ENCODE results near the gene KARS1.

- no peak for TF ChIP-seq GATA1 (IDR thresholded peaks at IDR 0.05; ENCODE audit: low read depth, low read length)
- TF ChIP-seq POLR2A (IDR thresholded peaks at IDR 0.05; ENCODE audit: low read length), result no peak
Measured at GRCh38 chr16:75624921-75625334, 22.5 kb downstream of the KARS1 start.
